ENCODE data around the gene CDK13. TPM values are rescaled to one million over a fixed set of nuclear protein-coding genes. Genes with fewer than 3 reads are reported as not detected.

Gene CDK13
- polyA plus RNA-seq (2013, experiment 1 of 2), result 22.4 TPM
- polyA plus RNA-seq (2013, experiment 2 of 2), result 21.1 TPM

DNA sequence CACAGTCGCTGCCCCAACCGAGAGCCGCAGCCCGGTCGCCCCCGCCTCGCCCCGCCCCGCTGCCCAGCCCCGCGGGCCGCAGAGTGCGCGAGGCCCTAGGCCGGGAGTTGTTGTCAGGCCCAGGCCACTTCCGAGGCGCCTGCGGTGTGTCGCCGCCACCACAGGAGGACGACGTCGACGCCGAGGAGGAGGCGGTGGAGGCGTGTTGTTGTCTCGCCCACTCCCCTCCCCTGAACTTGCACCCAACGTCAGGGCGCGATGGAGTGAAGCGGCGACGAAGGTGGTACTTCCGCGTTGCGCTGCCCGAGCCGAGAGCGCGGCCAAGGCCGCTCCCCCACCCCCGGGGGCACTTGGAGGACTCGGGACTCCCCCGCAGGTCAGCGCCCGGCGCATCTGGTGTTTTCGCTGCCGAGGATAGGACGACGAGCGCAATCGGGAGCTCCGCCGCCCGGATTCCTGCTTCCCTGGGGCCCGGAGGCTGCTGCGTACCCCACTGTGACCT is at the start of gene CDK13:
TSS of gene CDK13 (plus strand) at position 286 of the 502 bp plus-strand sequence. CDS start 386 bp downstream, outside the sequence.
- Histone ChIP-seq H3K9me3 (ENCODE audit: control insufficient read depth, low read length) (no peaks in the 10 kb centered on the region), H3K4ac (ENCODE audit: low read depth in 1 of 2, low read length in 2 of 2) (peak within 1 kb of the TSS; percentile 92 to 94), H3K36me3 (ENCODE audit: control insufficient read depth in 1 of 2, insufficient read depth in 2 of 2, low read depth in 1 of 2, low read length in 2 of 2) (peaks cover 0 to 8% of the 10 kb centered on the region in 2 experiments), H3K23ac (ENCODE audit: low read length in 2 of 2) (peak within 1 kb of the TSS; percentile 96 to 97), H3K27me3 (ENCODE audit: control insufficient read depth in 1 of 2, insufficient read depth in 1 of 2, low read length in 2 of 2) (no peaks in the 10 kb centered on the region), H2BK15ac (ENCODE audit: low read depth, poor library complexity, severe bottlenecking) (peak within 1 kb of the TSS; percentile 80), H3K9ac (ENCODE audit: low read length) (peak within 1 kb of the TSS; percentile 94), H3K27ac (ENCODE audit: low read length, poor library complexity, severe bottlenecking) (peak within 1 kb of the TSS; percentile 98), H3K4me1 (ENCODE audit: control insufficient read depth, insufficient read depth, low read depth, low read length) (peaks cover 2% of the 10 kb centered on the region), H3K4me3 (ENCODE audit: insufficient read depth in 1 of 2, low read depth in 1 of 2, low read length in 2 of 2) (peak within 1 kb of the TSS; percentile 88 to 92), H3K14ac (ENCODE audit: low read length in 2 of 2) (peak within 1 kb of the TSS; percentile 93 to 95), H3K4me2 (ENCODE audit: low read length, poor library complexity, severe bottlenecking) (peak within 1 kb of the TSS; percentile 97), H2AK5ac (ENCODE audit: low read length, severe bottlenecking) (no peak within 1 kb of the TSS), H2AFZ (ENCODE audit: low read depth, low read length) (peak within 1 kb of the TSS; percentile 83), H4K8ac (ENCODE audit: low read length) (peak within 1 kb of the TSS; percentile 97), H3K18ac (ENCODE audit: low read depth in 1 of 2, low read length in 2 of 2) (peak within 1 kb of the TSS; percentile 85 to 98), H2BK12ac (ENCODE audit: low read length in 2 of 2) (peak within 1 kb of the TSS in 1 of 2 experiments; percentile 57), H3K79me1 (replicated peaks; ENCODE audit: low read length, poor library complexity, severe bottlenecking) (peaks cover 6% of the 10 kb centered on the region), H4K91ac (ENCODE audit: low read length) (peak within 1 kb of the TSS; percentile 96), H2BK120ac (ENCODE audit: low read depth, low read length) (peak within 1 kb of the TSS; percentile 92), H2BK5ac (ENCODE audit: low read depth, low read length, poor library complexity, severe bottlenecking) (peak within 1 kb of the TSS; percentile 26)
- DNase-seq, result peak; percentile 87
- WGBS, result under 1% methylated on average over 58 of the region's 59 CpGs

GRCh38 chr7:39904077-39904486 is 46.0 kb upstream of the CDK13 start:
- H3K4me3 ChIP-seq (ENCODE audit: insufficient read depth in 1 of 2, low read depth in 1 of 2, low read length in 2 of 2), result no peak overlapping the region
- no peak overlapping the region for H3K27ac ChIP-seq (ENCODE audit: low read length, poor library complexity, severe bottlenecking)
- H4K91ac ChIP-seq (ENCODE audit: low read length), result no peak overlapping the region
- H4K8ac ChIP-seq (ENCODE audit: low read length), result no peak overlapping the region
- DNase-seq, result no peak
- no peak overlapping the region for H2BK15ac ChIP-seq (ENCODE audit: low read depth, poor library complexity, severe bottlenecking)
- no peak overlapping the region for H2AK5ac ChIP-seq (ENCODE audit: low read length, severe bottlenecking)
- H2AFZ ChIP-seq (ENCODE audit: low read depth, low read length), result no peak overlapping the region
- no peaks in the 10 kb centered on the region for H3K4me1 ChIP-seq (ENCODE audit: control insufficient read depth, insufficient read depth, low read depth, low read length)
- no peak overlapping the region for H3K14ac ChIP-seq (ENCODE audit: low read length in 2 of 2)
- no peak overlapping the region for H3K4me2 ChIP-seq (ENCODE audit: low read length, poor library complexity, severe bottlenecking)
- H3K79me1 ChIP-seq (replicated peaks; ENCODE audit: low read length, poor library complexity, severe bottlenecking), result no peaks in the 10 kb centered on the region
- peaks cover 8 to 9% of the 10 kb centered on the region in 2 experiments for H3K27me3 ChIP-seq (ENCODE audit: control insufficient read depth in 1 of 2, insufficient read depth in 1 of 2, low read length in 2 of 2)
- no peak overlapping the region for H3K18ac ChIP-seq (ENCODE audit: low read depth in 1 of 2, low read length in 2 of 2)
- peaks cover 6% of the 10 kb centered on the region for H3K9me3 ChIP-seq (ENCODE audit: control insufficient read depth, low read length)
- no peaks in the 10 kb centered on the region for H3K36me3 ChIP-seq (ENCODE audit: control insufficient read depth in 1 of 2, insufficient read depth in 2 of 2, low read depth in 1 of 2, low read length in 2 of 2)
- H3K4ac ChIP-seq (ENCODE audit: low read depth in 1 of 2, low read length in 2 of 2), result no peak overlapping the region
- 88% methylated on average over 1 of the region's 2 CpGs for WGBS
- no peak overlapping the region for H2BK120ac ChIP-seq (ENCODE audit: low read depth, low read length)
- H3K23ac ChIP-seq (ENCODE audit: low read length in 2 of 2), result no peak overlapping the region
- H3K9ac ChIP-seq (ENCODE audit: low read length), result no peak overlapping the region
- no peak overlapping the region for H2BK5ac ChIP-seq (ENCODE audit: low read depth, low read length, poor library complexity, severe bottlenecking)
- H2BK12ac ChIP-seq (ENCODE audit: low read length in 2 of 2), result no peak overlapping the region

GRCh38 chr7:39908141-39908540 is 41.9 kb upstream of the CDK13 start:
- no peak overlapping the region for H2BK12ac ChIP-seq (ENCODE audit: low read length in 2 of 2)
- no peak overlapping the region for H4K91ac ChIP-seq (ENCODE audit: low read length)
- no peak overlapping the region for H2AK5ac ChIP-seq (ENCODE audit: low read length, severe bottlenecking)
- H2BK15ac ChIP-seq (ENCODE audit: low read depth, poor library complexity, severe bottlenecking), result no peak overlapping the region
- H3K4me3 ChIP-seq (ENCODE audit: insufficient read depth in 1 of 2, low read depth in 1 of 2, low read length in 2 of 2), result no peak overlapping the region
- no peaks in the 10 kb centered on the region for H3K36me3 ChIP-seq (ENCODE audit: control insufficient read depth in 1 of 2, insufficient read depth in 2 of 2, low read depth in 1 of 2, low read length in 2 of 2)
- no peak overlapping the region for H2BK120ac ChIP-seq (ENCODE audit: low read depth, low read length)
- H2AFZ ChIP-seq (ENCODE audit: low read depth, low read length), result no peak overlapping the region
- H3K4me2 ChIP-seq (ENCODE audit: low read length, poor library complexity, severe bottlenecking), result no peak overlapping the region
- H3K27me3 ChIP-seq (ENCODE audit: control insufficient read depth in 1 of 2, insufficient read depth in 1 of 2, low read length in 2 of 2), result no peaks in the 10 kb centered on the region
- no peak overlapping the region for H4K8ac ChIP-seq (ENCODE audit: low read length)
- no peaks in the 10 kb centered on the region for H3K79me1 ChIP-seq (replicated peaks; ENCODE audit: low read length, poor library complexity, severe bottlenecking)
- no peak overlapping the region for H3K14ac ChIP-seq (ENCODE audit: low read length in 2 of 2)
- no peak overlapping the region for H3K23ac ChIP-seq (ENCODE audit: low read length in 2 of 2)
- WGBS, result 80% methylated on average over 1 of the region's 4 CpGs
- peaks cover 6% of the 10 kb centered on the region for H3K9me3 ChIP-seq (ENCODE audit: control insufficient read depth, low read length)
- peaks cover 2% of the 10 kb centered on the region for H3K4me1 ChIP-seq (ENCODE audit: control insufficient read depth, insufficient read depth, low read depth, low read length)
- H3K18ac ChIP-seq (ENCODE audit: low read depth in 1 of 2, low read length in 2 of 2), result no peak overlapping the region
- no peak overlapping the region for H3K4ac ChIP-seq (ENCODE audit: low read depth in 1 of 2, low read length in 2 of 2)
- no peak for DNase-seq
- H3K27ac ChIP-seq (ENCODE audit: low read length, poor library complexity, severe bottlenecking), result no peak overlapping the region
- H3K9ac ChIP-seq (ENCODE audit: low read length), result no peak overlapping the region
- no peak overlapping the region for H2BK5ac ChIP-seq (ENCODE audit: low read depth, low read length, poor library complexity, severe bottlenecking)

DNA sequence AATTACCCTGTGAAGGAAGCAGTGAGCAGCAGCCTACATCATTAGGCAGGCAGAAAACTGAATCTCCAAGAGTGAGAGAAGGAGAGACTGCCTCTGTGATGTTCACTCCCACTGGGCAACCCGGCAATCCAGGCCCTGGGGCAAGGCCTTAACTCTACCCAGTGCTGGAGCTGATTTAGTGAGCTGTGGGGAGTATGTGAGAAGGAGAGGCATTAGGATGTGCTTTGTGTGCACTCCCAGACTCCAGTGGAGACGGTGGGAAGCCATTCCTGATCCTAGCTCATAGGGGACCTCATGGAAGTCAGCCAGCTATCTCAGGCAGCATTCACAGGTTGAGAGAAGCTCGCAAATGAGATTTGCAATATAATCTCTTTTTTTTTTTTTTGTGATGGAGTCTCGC is 41.1 kb upstream of the CDK13 start:
- peaks cover 2% of the 10 kb centered on the region for H3K4me1 ChIP-seq (ENCODE audit: control insufficient read depth, insufficient read depth, low read depth, low read length)
- no peak overlapping the region for H3K4ac ChIP-seq (ENCODE audit: low read depth in 1 of 2, low read length in 2 of 2)
- no peak overlapping the region for H3K18ac ChIP-seq (ENCODE audit: low read depth in 1 of 2, low read length in 2 of 2)
- no peaks in the 10 kb centered on the region for H3K36me3 ChIP-seq (ENCODE audit: control insufficient read depth in 1 of 2, insufficient read depth in 2 of 2, low read depth in 1 of 2, low read length in 2 of 2)
- no peak overlapping the region for H3K27ac ChIP-seq (ENCODE audit: low read length, poor library complexity, severe bottlenecking)
- H3K14ac ChIP-seq (ENCODE audit: low read length in 2 of 2), result no peak overlapping the region
- H3K9me3 ChIP-seq (ENCODE audit: control insufficient read depth, low read length), result peaks cover 6% of the 10 kb centered on the region
- no peak overlapping the region for H2BK12ac ChIP-seq (ENCODE audit: low read length in 2 of 2)
- no peak overlapping the region for H4K8ac ChIP-seq (ENCODE audit: low read length)
- no peak overlapping the region for H2AK5ac ChIP-seq (ENCODE audit: low read length, severe bottlenecking)
- H2BK15ac ChIP-seq (ENCODE audit: low read depth, poor library complexity, severe bottlenecking), result no peak overlapping the region
- H3K27me3 ChIP-seq (ENCODE audit: control insufficient read depth in 1 of 2, insufficient read depth in 1 of 2, low read length in 2 of 2), result no peaks in the 10 kb centered on the region
- no peak overlapping the region for H2BK5ac ChIP-seq (ENCODE audit: low read depth, low read length, poor library complexity, severe bottlenecking)
- DNase-seq, result no peak
- WGBS, result 87% methylated on average over 4 of the region's 4 CpGs
- no peak overlapping the region for H2BK120ac ChIP-seq (ENCODE audit: low read depth, low read length)
- no peak overlapping the region for H2AFZ ChIP-seq (ENCODE audit: low read depth, low read length)
- no peaks in the 10 kb centered on the region for H3K79me1 ChIP-seq (replicated peaks; ENCODE audit: low read length, poor library complexity, severe bottlenecking)
- no peak overlapping the region for H3K4me2 ChIP-seq (ENCODE audit: low read length, poor library complexity, severe bottlenecking)
- no peak overlapping the region for H3K23ac ChIP-seq (ENCODE audit: low read length in 2 of 2)
- no peak overlapping the region for H4K91ac ChIP-seq (ENCODE audit: low read length)
- no peak overlapping the region for H3K4me3 ChIP-seq (ENCODE audit: insufficient read depth in 1 of 2, low read depth in 1 of 2, low read length in 2 of 2)
- no peak overlapping the region for H3K9ac ChIP-seq (ENCODE audit: low read length)

Measured in mesenchymal stem cell (in vitro differentiated cells and primary cell).